Dermis microvascular lymphatic vessel endothelial cell (primary cell): ENCODE data around the gene ITPR1. TPM values are rescaled to one million over a fixed set of nuclear protein-coding genes. Genes with fewer than 3 reads are reported as not detected.
"Not testable (repeated sequence)": the region's sequence is repeated elsewhere in the genome, so short reads cannot be mapped to it uniquely, and the experiment has no call there.

ENCODE experiments used
- DNase-seq, 2 donors: peaks; one replicate each; pipeline versions ENCODE4 v3.0.0 to v3.0.0-alpha.2; 2010; ENCODE audit warnings: low read depth in 2 of 2
- total RNA-seq: library from RNA; depleted of rRNA; stranded (reverse); fragments of >200 nt; gene quantifications from 2 replicates; pipeline ENCODE4 v1.2.1, GENCODE V29; 2014

Gene ITPR1
- 21.6 and 27.6 TPM in 2 replicates for total RNA-seq

- DNase-seq = peak; percentile 94 to 99
Observed at GRCh38 chr3:4493014-4493940, at the start of gene ITPR1. Gene ITPR1 (plus strand): TSS chr3:4493348. CDS start chr3:4516492, 23,144 bp downstream.

GRCh38 chr3:4447295-4447999, 45.7 kb upstream of the ITPR1 start:
- DNase-seq = no peak

- no peak for DNase-seq
Observed at GRCh38 chr3:4448187-4448586, 45.0 kb upstream of the ITPR1 start.

GRCh38 chr3:4449043-4449805, 43.9 kb upstream of the ITPR1 start:
- DNase-seq = no peak

GRCh38 chr3:4454142-4454541, 39.0 kb upstream of the ITPR1 start:
- DNase-seq = no peak

GRCh38 chr3:4456780-4457179, 36.4 kb upstream of the ITPR1 start:
- DNase-seq = not testable (repeated sequence)

- no peak for DNase-seq
Observed at GRCh38 chr3:4458961-4459360, 34.2 kb upstream of the ITPR1 start.

GRCh38 chr3:4460334-4460733, 32.8 kb upstream of the ITPR1 start:
- DNase-seq = no peak

GRCh38 chr3:4461468-4462090, 31.6 kb upstream of the ITPR1 start:
- no peak for DNase-seq

GRCh38 chr3:4462369-4463040, 30.6 kb upstream of the ITPR1 start:
- DNase-seq = no peak

- no peak for DNase-seq
Observed at GRCh38 chr3:4464576-4464975, 28.6 kb upstream of the ITPR1 start.

- peak; percentile 45 to 79 for DNase-seq
Observed at GRCh38 chr3:4466741-4467521, 26.2 kb upstream of the ITPR1 start, which contains the start of gene SUMF1. Gene SUMF1 (minus strand): TSS chr3:4467269. CDS start chr3:4467245, 24 bp downstream.

GRCh38 chr3:4467522-4467867, 25.7 kb upstream of the ITPR1 start:
- DNase-seq = no peak

- no peak for DNase-seq
Observed at GRCh38 chr3:4471907-4472306, 21.2 kb upstream of the ITPR1 start.

GRCh38 chr3:4472312-4472711, 20.8 kb upstream of the ITPR1 start:
- DNase-seq = no peak

GRCh38 chr3:4472766-4473165, 20.4 kb upstream of the ITPR1 start:
- DNase-seq = no peak

GRCh38 chr3:4474683-4475490, 18.3 kb upstream of the ITPR1 start:
- DNase-seq = peak; percentile 98

- no peak for DNase-seq
Observed at GRCh38 chr3:4475804-4476203, 17.3 kb upstream of the ITPR1 start.

- DNase-seq = peak in 1 of 2 donors; percentile 7
Observed at GRCh38 chr3:4476496-4476895, 16.7 kb upstream of the ITPR1 start.
